Left lung (tissue), 10 donors: Measurements from ENCODE around the gene ATP9A. TPM values are rescaled to one million over a fixed set of nuclear protein-coding genes. Genes with fewer than 3 reads are reported as not detected.

Source experiments
- ATAC-seq: fragments of 200-7000 bp; cut with Tn5 transposase; one replicate; pipeline ENCODE4 v1.9.1; 2020; ENCODE audit warnings: moderate library complexity
- DNase-seq, 4 donors: peaks; one replicate each; pipeline ENCODE4 v3.0.0-alpha.2; 2013 to 2020
- H3K27ac ChIP-seq, 2 donors: fragments of 200-600 bp; sonication (generic) in 1 of 2; one replicate each; pipeline versions ENCODE4 v1.5.0 to v1.8.0; 2020 to 2021
- H3K27me3 ChIP-seq, 2 donors: fragments of 200-600 bp; sonication (generic) in 1 of 2; one replicate each; pipeline versions ENCODE4 v1.5.0 to v1.8.0; 2020 to 2021
- H3K36me3 ChIP-seq, 2 donors: fragments of 200-600 bp; sonication (generic) in 1 of 2; one replicate each; pipeline versions ENCODE4 v1.5.0 to v1.8.0; 2020 to 2021
- H3K4me1 ChIP-seq, 2 donors: fragments of 200-600 bp; one replicate each; pipeline ENCODE4 v1.8.0; 2021
- H3K4me3 ChIP-seq, 2 donors: fragments of 200-600 bp; sonication (generic) in 1 of 2; one replicate each; pipeline versions ENCODE4 v1.5.0 to v1.8.0; 2020 to 2021; ENCODE audit warnings: mild to moderate bottlenecking in 1 of 2
- H3K9me3 ChIP-seq, 2 donors: fragments of 200-600 bp; sonication (generic) in 1 of 2; one replicate each; pipeline versions ENCODE4 v1.5.0 to v1.8.0; 2020 to 2021
- intact Hi-C, 2 donors: fragments of 100-400 bp; cut with DNase I; formaldehyde crosslinking; loops; one replicate each; pipeline versions ENCODE4 v1.11.2 to v1.14.2; 2022
- polyA plus RNA-seq, 6 donors: library from polyadenylated mRNA; unstranded; fragments of 120-200 nt; gene quantifications; one replicate each; pipeline ENCODE4 v1.2.1, GENCODE V29; 2013; ENCODE audit not compliant: insufficient read length in 6 of 6
- total RNA-seq, 2 donors: library from RNA; stranded (reverse); fragmentation: NEBNext Ultra II Directional; extraction: Animal tissue kit (Norgen Biotek cat#: 25700); gene quantifications; one replicate each; pipeline ENCODE4 v1.2.1, GENCODE V29; 2021
- TF ChIP-seq, protein P1 (sequence below), 2 donors: fragments of 200-600 bp; sonication (generic) in 1 of 2; IDR thresholded peaks; one replicate each; pipeline versions ENCODE4 v1.5.0 to v1.8.0; 2021; ENCODE audit warnings: antibody characterized with exemption in 2 of 2
- donor health status: DM: no; HTN: yes; CAD: no.
- donor health status: DM: no; HTN: no; CAD: no.

ATP9A gene
- total and polyA plus RNA-seq, 8 donors, result 15.3 to 59.7 (median 50.4) TPM

DNA sequence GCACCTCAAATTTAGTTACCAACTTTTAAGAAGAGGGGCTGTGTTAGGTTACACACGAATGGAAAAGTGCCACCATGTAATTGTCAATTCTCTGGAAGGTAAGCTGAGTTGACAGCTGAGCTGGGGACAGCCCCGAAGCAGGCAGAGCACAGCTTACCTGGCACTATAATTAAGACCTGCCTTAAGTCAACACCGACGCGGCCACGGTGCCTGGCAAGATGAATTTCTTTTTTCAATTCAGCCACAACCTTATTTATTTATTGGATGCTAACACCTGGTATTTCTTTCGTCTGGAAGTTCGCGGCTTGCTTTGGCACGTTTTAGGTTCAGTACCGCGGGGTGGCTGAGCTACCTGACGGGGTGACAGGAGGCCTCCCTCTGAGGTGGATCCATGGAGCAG is 185.1 kb downstream of the ATP9A start:
- Histone ChIP-seq H3K4me1 (no peaks in the 10 kb centered on the region), H3K36me3 (no peaks in the 10 kb centered on the region), H3K27me3 (no peaks in the 10 kb centered on the region), H3K9me3 (no peaks in the 10 kb centered on the region), H3K27ac (no peak overlapping the region), H3K4me3 (no peak overlapping the region)
- DNase-seq (no peak), ATAC-seq (no peak)
- intact Hi-C loops, result no loop called here
- TF ChIP-seq, protein P1, sequence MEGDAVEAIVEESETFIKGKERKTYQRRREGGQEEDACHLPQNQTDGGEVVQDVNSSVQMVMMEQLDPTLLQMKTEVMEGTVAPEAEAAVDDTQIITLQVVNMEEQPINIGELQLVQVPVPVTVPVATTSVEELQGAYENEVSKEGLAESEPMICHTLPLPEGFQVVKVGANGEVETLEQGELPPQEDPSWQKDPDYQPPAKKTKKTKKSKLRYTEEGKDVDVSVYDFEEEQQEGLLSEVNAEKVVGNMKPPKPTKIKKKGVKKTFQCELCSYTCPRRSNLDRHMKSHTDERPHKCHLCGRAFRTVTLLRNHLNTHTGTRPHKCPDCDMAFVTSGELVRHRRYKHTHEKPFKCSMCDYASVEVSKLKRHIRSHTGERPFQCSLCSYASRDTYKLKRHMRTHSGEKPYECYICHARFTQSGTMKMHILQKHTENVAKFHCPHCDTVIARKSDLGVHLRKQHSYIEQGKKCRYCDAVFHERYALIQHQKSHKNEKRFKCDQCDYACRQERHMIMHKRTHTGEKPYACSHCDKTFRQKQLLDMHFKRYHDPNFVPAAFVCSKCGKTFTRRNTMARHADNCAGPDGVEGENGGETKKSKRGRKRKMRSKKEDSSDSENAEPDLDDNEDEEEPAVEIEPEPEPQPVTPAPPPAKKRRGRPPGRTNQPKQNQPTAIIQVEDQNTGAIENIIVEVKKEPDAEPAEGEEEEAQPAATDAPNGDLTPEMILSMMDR (IDR thresholded peaks at IDR 0.05), result no peak

DNA sequence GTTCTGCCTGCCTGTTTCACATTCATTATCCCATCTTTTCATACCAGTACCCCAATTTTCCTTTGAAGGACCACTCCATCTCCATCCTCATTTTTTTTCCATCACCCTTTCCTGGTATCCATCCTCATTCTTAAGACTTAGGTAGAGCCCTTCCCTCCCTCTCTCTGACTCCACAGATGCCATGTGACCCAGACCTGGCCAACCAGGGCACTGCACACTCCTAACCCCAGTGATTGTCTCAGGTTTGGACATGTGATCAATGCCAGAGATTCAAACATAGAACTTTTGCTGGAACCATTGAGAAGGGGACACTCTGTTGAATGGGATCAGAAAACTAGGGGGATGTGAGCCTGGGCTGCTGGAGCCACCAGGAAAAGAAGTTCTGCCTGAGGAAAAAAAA is 186.6 kb downstream of the ATP9A start:
- intact Hi-C loops, result no loop called here
- TF ChIP-seq, protein P1 (IDR thresholded peaks at IDR 0.05), result no peak
- DNase-seq (no peak), ATAC-seq (no peak)
- Histone ChIP-seq H3K4me1 (no peaks in the 10 kb centered on the region), H3K9me3 (no peaks in the 10 kb centered on the region), H3K36me3 (no peaks in the 10 kb centered on the region), H3K4me3 (no peak overlapping the region), H3K27me3 (no peaks in the 10 kb centered on the region), H3K27ac (no peak overlapping the region)

DNA sequence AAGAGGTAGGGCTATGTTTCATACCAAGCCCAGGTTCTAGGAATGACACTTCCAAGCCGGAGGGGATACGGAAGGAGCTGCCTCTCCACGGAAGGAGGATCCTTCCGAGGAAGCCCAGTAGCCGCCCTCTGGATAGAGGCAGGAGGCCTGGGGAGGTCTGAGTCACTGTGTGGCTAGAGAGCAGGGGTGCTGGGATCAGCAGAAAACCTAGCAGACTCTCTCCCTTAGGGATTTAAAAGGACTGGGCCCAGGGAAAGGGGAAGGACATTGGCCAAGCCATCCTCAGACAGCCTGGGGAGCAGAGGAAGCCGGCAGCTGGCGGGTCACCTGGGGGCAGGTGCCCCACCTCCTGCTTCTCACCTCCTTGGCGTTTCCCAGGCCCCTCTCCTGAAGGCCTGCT is 189.1 kb downstream of the ATP9A start:
- H3K27ac ChIP-seq, result no peak overlapping the region
- TF ChIP-seq, protein P1 (IDR thresholded peaks at IDR 0.05), result no peak
- H3K27me3 ChIP-seq, result no peaks in the 10 kb centered on the region
- H3K36me3 ChIP-seq, result no peaks in the 10 kb centered on the region
- H3K4me3 ChIP-seq, result no peak overlapping the region
- no peaks in the 10 kb centered on the region for H3K9me3 ChIP-seq
- intact Hi-C loops, result no loop called here
- H3K4me1 ChIP-seq, result no peaks in the 10 kb centered on the region
- DNase-seq (no peak), ATAC-seq (no peak)

DNA sequence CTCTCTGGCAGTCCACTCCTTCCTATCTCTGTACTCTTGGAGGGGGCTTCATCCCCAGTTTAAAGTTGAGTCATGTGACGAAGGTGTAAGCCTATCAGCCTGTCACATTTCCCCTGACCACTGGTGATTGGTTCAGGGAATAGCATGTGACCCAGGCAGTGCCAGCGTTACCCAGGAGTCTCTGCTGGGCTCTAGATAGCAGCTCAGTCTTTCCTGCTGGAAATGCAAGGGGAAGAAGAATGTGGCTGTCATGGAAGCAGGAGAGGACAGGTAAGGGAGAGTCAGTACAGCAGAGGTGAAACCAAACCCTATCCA is 190.1 kb downstream of the ATP9A start:
- Histone ChIP-seq H3K4me3 (no peak overlapping the region), H3K9me3 (no peaks in the 10 kb centered on the region), H3K27me3 (no peaks in the 10 kb centered on the region), H3K4me1 (no peaks in the 10 kb centered on the region), H3K27ac (no peak overlapping the region), H3K36me3 (no peaks in the 10 kb centered on the region)
- intact Hi-C loops, result no loop called here
- DNase-seq (no peak), ATAC-seq (no peak)
- TF ChIP-seq, protein P1 (IDR thresholded peaks at IDR 0.05), result no peak

DNA sequence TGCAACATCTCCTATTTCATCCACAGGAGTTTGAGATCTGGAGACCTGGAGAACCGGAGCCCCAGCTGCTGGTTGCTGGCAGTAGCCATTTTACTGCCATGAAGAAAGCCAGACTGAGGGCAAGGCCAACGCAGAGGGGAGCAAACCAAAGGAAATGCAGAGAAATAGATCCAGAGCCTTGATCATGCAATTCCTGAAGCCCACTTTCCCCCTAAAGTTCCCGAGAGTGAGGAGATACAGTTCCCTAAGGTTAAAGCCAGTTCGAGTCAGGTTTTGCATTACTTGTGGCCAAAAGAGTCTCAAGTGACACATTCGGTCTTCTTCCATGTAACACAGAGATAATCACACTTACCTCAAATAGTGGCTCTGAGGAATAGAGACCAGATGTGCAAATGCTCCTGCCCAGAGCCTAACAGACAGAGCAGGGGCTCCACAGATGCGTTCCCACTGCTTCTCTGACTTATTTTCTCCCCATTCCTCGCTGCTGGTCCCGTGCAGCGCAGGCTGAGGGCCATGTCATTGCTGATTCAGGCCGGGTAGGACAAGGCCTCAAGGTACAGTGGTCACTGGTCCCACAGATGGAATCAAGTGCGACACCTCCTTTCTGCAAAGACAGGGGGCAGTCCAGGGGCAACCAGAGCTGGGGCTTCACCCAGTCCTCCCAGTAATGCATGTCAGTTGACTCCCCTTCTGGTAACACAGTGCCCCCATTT is 190.6 kb downstream of the ATP9A start:
- intact Hi-C loops, result no loop called here
- ATAC-seq, result no peak

More for the DNA sequence above, 190.6 kb downstream of the ATP9A start:
- Histone ChIP-seq H3K36me3 (no peaks in the 10 kb centered on the region), H3K27ac (no peak overlapping the region), H3K4me1 (no peaks in the 10 kb centered on the region), H3K4me3 (no peak overlapping the region), H3K27me3 (no peaks in the 10 kb centered on the region), H3K9me3 (no peaks in the 10 kb centered on the region)
- TF ChIP-seq, protein P1 (IDR thresholded peaks at IDR 0.05), result no peak
- DNase-seq, result no peak
